OCI-LY7 (cell line): ENCODE data around the gene CDC20B.

Experiments used
- CTCF ChIP-seq: fragments of 200-600 bp; sonication (generic); conservative IDR thresholded peaks from 2 replicates; pipeline ENCODE4 v1.5.1; 2014; ENCODE audit warnings: mild to moderate bottlenecking, antibody characterized with exemption, low read length, moderate library complexity, mixed read lengths
- EZH2phosphoT487 ChIP-seq: fragments of 200-600 bp; sonication (generic); IDR thresholded peaks from 2 replicates; pipeline ENCODE4 v1.6.1; 2018; ENCODE audit warnings: low read depth, borderline replicate concordance, mild to moderate bottlenecking, mixed run types, antibody characterized with exemption, low read length, moderate library complexity, mixed read lengths

- TF ChIP-seq CTCF (no peak), EZH2phosphoT487 (no peak)
These were observed 30.9 kb downstream of the CDC20B start for GRCh38 chr5:55141945-55142690.
